Stimulated activated CD8-positive, alpha-beta memory T cell treated with anti-CD3 and anti-CD28 coated beads, Interleukin-15, amount 100 ng/mL, for 24 hours (primary cell): ENCODE results near the gene DEDD.

Experiments
- DNase-seq: peaks from one replicate; pipeline ENCODE4 v3.0.0-alpha.2; 2020; ENCODE audit warnings: low read depth

Gene DEDD

DNA sequence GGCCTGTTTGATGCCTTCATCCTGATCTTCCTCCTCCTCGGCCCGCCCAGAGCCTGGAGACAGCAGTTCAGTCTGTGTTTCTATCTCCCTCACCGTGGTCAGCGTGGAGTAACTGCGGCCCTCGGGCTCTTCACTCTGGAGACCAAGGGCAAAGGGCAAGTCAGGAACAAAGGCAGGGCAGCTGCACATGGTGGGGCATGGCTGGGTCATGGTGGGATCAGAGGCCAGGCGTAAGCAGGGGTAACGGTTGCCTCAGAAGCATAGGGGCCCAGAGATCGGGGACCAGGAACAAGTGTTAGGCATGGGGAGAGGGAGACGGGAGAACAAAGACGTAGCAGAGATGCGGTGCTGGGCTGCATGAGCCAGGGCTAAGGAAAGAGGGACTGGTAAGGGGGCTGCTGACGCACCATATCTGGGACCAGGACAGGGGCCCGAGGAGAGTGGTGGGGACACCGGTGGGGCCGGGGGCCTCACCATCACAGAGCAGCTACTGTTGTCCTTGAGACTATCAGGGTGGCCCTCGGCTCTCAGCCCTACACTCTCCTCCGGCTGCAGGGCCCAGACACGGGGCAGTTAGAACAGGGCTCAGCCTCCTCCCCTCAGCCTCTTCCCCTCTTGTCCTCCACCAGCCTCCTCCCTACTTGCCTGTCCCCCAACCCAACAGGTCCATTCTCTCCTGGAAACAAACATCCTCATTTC is 59.6 kb downstream of the DEDD start:
- DNase-seq, result no peak

GRCh38 chr1:161071886-161072371 is 60.5 kb downstream of the DEDD start:
- no peak for DNase-seq
